PC-9 (cell line): ENCODE results near the gene GRAMD1C. TPM values are rescaled to one million over a fixed set of nuclear protein-coding genes. Genes with fewer than 3 reads are reported as not detected.

ENCODE experiments used
- Bru-seq: library from RNA; stranded (reverse); fragments of 400-500 nt; gene quantifications from one replicate; lab custom pipeline; 2021; lab: Mats Ljungman, UMichigan
- BruChase-seq, 2 experiments: library from RNA; stranded (reverse); fragments of 400-500 nt; gene quantifications; one replicate each; lab custom pipeline; 2021; lab: Mats Ljungman, UMichigan
- BruUV-seq: library from RNA; stranded (reverse); fragments of 400-500 nt; replicated peaks from 2 replicates; lab custom pipeline; 2021; lab: Mats Ljungman, UMichigan
- CTCF ChIA-PET: fragments of 300-600 bp; sonication (Branson Sonifier 250); formaldehyde crosslinking; loops from one replicate; lab custom pipeline; 2022; ENCODE audit warnings: antibody characterized with exemption; lab: Charles Lee
- POLR2A ChIA-PET: fragments of 300-600 bp; sonication (Branson Sonifier 250); formaldehyde crosslinking; loops from one replicate; lab custom pipeline; 2022; ENCODE audit warnings: antibody characterized with exemption; ENCODE audit not compliant: unreplicated experiment; lab: Charles Lee
- DNase-seq, 2 experiments: peaks; one replicate each; pipeline versions ENCODE4 v3.0.0 to v3.0.0-alpha.2; 2015 to 2022; ENCODE audit warnings: mixed read lengths in 1 of 2
- H2AFZ ChIP-seq: fragments of 200-600 bp; sonication (generic); 2 replicates; pipeline ENCODE4 v1.8.1; 2017; ENCODE audit warnings: antibody characterized with exemption
- H3F3A ChIP-seq: fragments of 200-600 bp; sonication (generic); 2 replicates; pipeline ENCODE4 v1.8.1; 2017; ENCODE audit warnings: antibody characterized with exemption, mild to moderate bottlenecking, low read depth; ENCODE audit not compliant: insufficient read depth
- H3K27ac ChIP-seq: fragments of 200-600 bp; sonication (generic); 2 replicates; pipeline ENCODE4 v1.6.1; 2016; ENCODE audit warnings: mixed run types
- H3K27me3 ChIP-seq: fragments of 200-600 bp; sonication (generic); 2 replicates; pipeline ENCODE4 v1.6.1; 2016; ENCODE audit warnings: low read depth, mixed run types; ENCODE audit not compliant: insufficient read depth
- H3K36me3 ChIP-seq: fragments of 200-600 bp; sonication (generic); 2 replicates; pipeline ENCODE4 v1.6.1; 2016; ENCODE audit warnings: low read depth, mixed run types
- H3K4me1 ChIP-seq: fragments of 200-600 bp; sonication (generic); replicated peaks from 2 replicates; pipeline ENCODE4 v1.6.1; 2016; ENCODE audit warnings: mixed run types; ENCODE audit not compliant: insufficient read depth
- H3K4me2 ChIP-seq: fragments of 200-600 bp; sonication (generic); 2 replicates; pipeline ENCODE4 v1.6.1; 2017; ENCODE audit warnings: mixed run types
- H3K4me3 ChIP-seq: fragments of 200-600 bp; sonication (generic); 2 replicates; pipeline ENCODE4 v1.6.1; 2016; ENCODE audit warnings: mixed run types
- H3K79me2 ChIP-seq: fragments of 200-600 bp; sonication (generic); 2 replicates; pipeline ENCODE4 v1.6.1; 2017; ENCODE audit warnings: low read depth, mixed run types
- H3K9me2 ChIP-seq: fragments of 200-600 bp; sonication (generic); 2 replicates; pipeline ENCODE4 v1.8.1; 2017; ENCODE audit warnings: mild to moderate bottlenecking; ENCODE audit not compliant: insufficient read depth
- H3K9me3 ChIP-seq: fragments of 200-600 bp; sonication (generic); 2 replicates; pipeline ENCODE4 v1.8.1; 2016; ENCODE audit warnings: low read depth; ENCODE audit not compliant: insufficient read depth
- H4K20me1 ChIP-seq: fragments of 200-600 bp; sonication (generic); 2 replicates; pipeline ENCODE4 v1.8.1; 2017; ENCODE audit not compliant: insufficient read depth
- CTCF ChIP-seq: fragments of 200-600 bp; sonication (generic); conservative IDR thresholded peaks from 2 replicates; pipeline ENCODE4 v1.6.1; 2017; ENCODE audit warnings: mixed run types, antibody characterized with exemption, mild to moderate bottlenecking, moderate library complexity
- EZH2 ChIP-seq: fragments of 200-600 bp; sonication (generic); IDR thresholded peaks from 2 replicates; pipeline ENCODE4 v1.8.0; 2017; ENCODE audit warnings: antibody characterized with exemption, low read depth
- intact Hi-C: fragments of 100-400 bp; cut with micrococcal nuclease; formaldehyde crosslinking; loops from one replicate; pipeline ENCODE4 v1.10.0; 2022; ENCODE audit not compliant: unreplicated experiment
- long read RNA-seq: library from polyadenylated mRNA; stranded (forward); transcript quantifications from one replicate; pipeline ENCODE4 v2.0.0, GENCODE V29; 2022
- total RNA-seq: library from RNA; stranded (reverse); gene quantifications from 2 replicates; pipeline ENCODE4 v1.2.3, GENCODE V29; 2021

The GRAMD1C gene
- total RNA-seq (14.7 and 15.7 TPM in 2 replicates), Bru-seq, nascent RNA (percentile 47 among the genes with signal in this experiment), BruChase-seq, experiment 1, labeled RNA remaining after a 2-hour chase (percentile 54 among the genes with signal in this experiment), BruChase-seq, experiment 2, labeled RNA remaining after a 6-hour chase (percentile 45 among the genes with signal in this experiment)
- long read RNA-seq, full-length matches to known transcripts, result 6 of 19 reads
- long read RNA-seq, partial matches to known transcripts, result 0 of 19 reads
- long read RNA-seq, other reads (novel, unspliced or antisense), result 13 of 19 reads

GRCh38 chr3:113838631-113839209 is at the start of gene GRAMD1C:
TSS of gene GRAMD1C (plus strand) at chr3:113838788. CDS start at chr3:113838910, 122 bp downstream.
- Histone ChIP-seq H4K20me1 (no peaks in the 10 kb centered on the region), H3F3A (peaks cover 13% of the 10 kb centered on the region; the same call in 1 of the 2 replicates), H3K4me1 (peaks cover 14% of the 10 kb centered on the region), H3K4me2 (peak within 1 kb of the TSS; percentile 89), H3K9me3 (no peaks in the 10 kb centered on the region), H3K27me3 (no peaks in the 10 kb centered on the region), H3K9me2 (no peaks in the 10 kb centered on the region), H3K36me3 (no peaks in the 10 kb centered on the region), H3K79me2 (no peaks in the 10 kb centered on the region), H2AFZ (peak within 1 kb of the TSS; percentile 89), H3K27ac (no peak within 1 kb of the TSS), H3K4me3 (peak within 1 kb of the TSS; percentile 64; the same call in 1 of the 2 replicates)
- ChIA-PET POLR2A (interaction anchor here (0.7 kb wide), 1 partner anchor 9 kb away, joined by 21 read pairs; no protein-coding TSS in a partner anchor), CTCF (interaction anchor here (0.5 to 1.0 kb wide), 7 partner anchors 40 to 687 kb away, joined by 4 to 11 read pairs (median 7); no protein-coding TSS in a partner anchor)
- TF ChIP-seq CTCF (peak; percentile 86), EZH2 (no peak)
- DNase-seq, result peak; percentile 72 to 85
- intact Hi-C loops, result loop anchor here (1.0 to 10.0 kb wide), 4 partner anchors 75 to 316 kb away; no protein-coding TSS in a partner anchor
- BruUV-seq, result no TSS peak

- POLR2A ChIA-PET, result no interaction called here
- Histone ChIP-seq H3K4me2 (no peak overlapping the region), H3K4me3 (no peak overlapping the region), H3K9me3 (no peaks in the 10 kb centered on the region), H3K27ac (no peak overlapping the region), H3K27me3 (no peaks in the 10 kb centered on the region), H4K20me1 (no peaks in the 10 kb centered on the region), H3K4me1 (no peaks in the 10 kb centered on the region), H3K9me2 (no peaks in the 10 kb centered on the region), H3K79me2 (no peaks in the 10 kb centered on the region), H3F3A (0 out of 2 replicates have a peak, but pooled peaks cover 3% of the 10 kb centered on the region), H2AFZ (no peak overlapping the region), H3K36me3 (peaks cover 4% of the 10 kb centered on the region; the same call in 1 of the 2 replicates)
- no peak for TF ChIP-seq CTCF
- TF ChIP-seq EZH2, result no peak
- DNase-seq, result no peak
- CTCF ChIA-PET, result no interaction called here
- intact Hi-C loops, result no loop called here
- no TSS peak for BruUV-seq
These were observed 47.2 kb upstream of the GRAMD1C start for GRCh38 chr3:113791381-113791780.

- Histone ChIP-seq H4K20me1 (no peaks in the 10 kb centered on the region), H3K79me2 (no peaks in the 10 kb centered on the region), H3F3A (no peaks in the 10 kb centered on the region), H3K4me1 (no peaks in the 10 kb centered on the region), H3K36me3 (peaks cover 8% of the 10 kb centered on the region; the same call in 1 of the 2 replicates), H3K4me2 (no peak overlapping the region), H3K27ac (no peak overlapping the region), H2AFZ (no peak overlapping the region), H3K4me3 (no peak overlapping the region), H3K9me2 (no peaks in the 10 kb centered on the region), H3K27me3 (no peaks in the 10 kb centered on the region), H3K9me3 (no peaks in the 10 kb centered on the region)
- CTCF ChIA-PET, result no interaction called here
- POLR2A ChIA-PET, result no interaction called here
- intact Hi-C loops, result no loop called here
- DNase-seq, result no peak
- BruUV-seq, result no TSS peak
- TF ChIP-seq EZH2 (no peak), CTCF (no peak)
These were observed 44.1 kb upstream of the GRAMD1C start for GRCh38 chr3:113794526-113794925.
